Heart right ventricle (tissue), 16 donors: Measurements from ENCODE around the gene MAP2K5. TPM values are rescaled to one million over a fixed set of nuclear protein-coding genes. Genes with fewer than 3 reads are reported as not detected.

Experiments
- ATAC-seq, 8 donors: fragments of 200-7000 bp; cut with Tn5 transposase; one replicate each; pipeline ENCODE4 v1.9.1; 2020; ENCODE audit warnings: mild to moderate bottlenecking in 8 of 8, moderate library complexity in 8 of 8, moderate number of reproducible peaks in 1 of 8
- DNase-seq, 2 donors: peaks; one replicate each; pipeline ENCODE4 v3.0.0-alpha.2; 2020
- H3K27ac ChIP-seq, 10 donors: fragments of 200-600 bp; sonication (generic) in 2 of 10; one replicate each; pipeline versions ENCODE4 v1.5.0 to v1.8.0; 2020 to 2022; ENCODE audit warnings: mild to moderate bottlenecking in 3 of 10
- H3K27me3 ChIP-seq, 7 donors: fragments of 200-600 bp; one replicate each; pipeline ENCODE4 v1.8.0; 2021 to 2022; ENCODE audit warnings: mild to moderate bottlenecking in 2 of 7
- H3K36me3 ChIP-seq, 9 donors: fragments of 200-600 bp; sonication (generic) in 1 of 9; one replicate each; pipeline versions ENCODE4 v1.5.0 to v1.8.0; 2020 to 2022; ENCODE audit warnings: mild to moderate bottlenecking in 2 of 9
- H3K4me1 ChIP-seq, 9 donors: fragments of 200-600 bp; sonication (generic) in 1 of 9; one replicate each; pipeline versions ENCODE4 v1.5.0 to v1.8.0; 2020 to 2022; ENCODE audit warnings: mild to moderate bottlenecking in 4 of 9
- H3K4me3 ChIP-seq, 10 donors: fragments of 200-600 bp; sonication (generic) in 2 of 10; one replicate each; pipeline versions ENCODE4 v1.5.0 to v1.8.0; 2020 to 2022; ENCODE audit warnings: mild to moderate bottlenecking in 7 of 10, moderate library complexity in 2 of 10
- H3K9me3 ChIP-seq, 11 donors: fragments of 200-600 bp in 10 of 11; sonication (generic) in 2 of 11; one replicate each; pipeline versions ENCODE4 v1.5.0 to v1.8.0; 2013 to 2022; ENCODE audit warnings: mild to moderate bottlenecking in 2 of 11, control low read depth in 1 of 11, moderate library complexity in 1 of 11
- CTCF ChIP-seq, 9 donors: fragments of 200-600 bp; sonication (generic) in 2 of 9; IDR thresholded peaks; one replicate each; pipeline versions ENCODE4 v1.5.0 to v1.8.0; 2021 to 2022; ENCODE audit warnings: antibody characterized with exemption in 9 of 9, mild to moderate bottlenecking in 5 of 9, moderate library complexity in 1 of 9
- WGBS, 2 donors: extraction: QIAGEN DNeasy Blood & Tissue Kit; methylation state at CpG; one replicate each; pipeline ENCODE4 v1.1.7; 2013; ENCODE audit warnings: inconsistent platforms in 1 of 2; 5-methylcytosine and 5-hydroxymethylcytosine counted together
- intact Hi-C, 10 donors: fragments of 100-400 bp; cut with DNase I; formaldehyde crosslinking; loops; one replicate each; pipeline versions ENCODE4 v1.11.1 to v1.14.2; 2022
- polyA plus RNA-seq, 2 donors: library from polyadenylated mRNA; stranded (reverse); fragments of 200-250 nt; gene quantifications; one replicate each; pipeline ENCODE4 v1.2.3, GENCODE V29; 2013
- total RNA-seq, 10 donors: library from RNA; stranded (reverse); fragmentation: NEBNext Ultra II Directional in 3 of 10; extraction: Animal tissue kit (Norgen Biotek cat#: 25700) in 3 of 10; gene quantifications; one replicate each; pipeline versions ENCODE4 v1.2.1 to v1.2.4, GENCODE V29; 2021 to 2023
- donor health status: Arrhythmogenic right ventricular cardiomyopathy.
- donor health status: ischemic (EF 13 %, LVEDD 7.1; RV severe dilation, severe dysfunction).
- donor health status: healthy with polysubstance abuse.
- donor health status: DM: no; HTN: yes; CAD: no.
- donor health status: DM: no; HTN: no; CAD: no.
- donor health status: ischemic (EF 25% LVEDD 6.9; RV normal size, moderate dysfunction).
- donor health status: ischemic (EF 25% LVEDD 5.7; RV mildly dilated, moderate dysfunction).
- donor health status: healthy.
- donor health status: DM: yes; HTN: yes; CAD: no.
- donor health status: Ischemic cardiomyopathy.
- donor health status: ischemic (EF 35%, LVEDD 5.7; RV mildly dilated, moderate dysfunction).
- donor health status: nonischemic (EF 11% LVEDD 7.7; RV severe dilation, severe dysfunction).
- donor health status: DM: yes; HTN: yes; CAD: no.
- donor health status: PGD.
- donor health status: ischemic (EF 29% LVEDD 5.4; RV normal size, mild dysfunction).
- donor health status: nonischemic (EF 23%, LVEDD 6.1; RV moderate dilation, normal function).

Gene MAP2K5
- total and polyA plus RNA-seq, 12 donors = 7.7 to 34.3 (median 21.0) TPM

GRCh38 chr15:67558502-67558901, 16.0 kb downstream of the MAP2K5 start:
- H3K27me3 ChIP-seq = no peaks in the 10 kb centered on the region
- WGBS, 2 donors = 91 to 95% methylated on average over 4 of the region's 4 CpGs
- no peak for TF ChIP-seq CTCF (IDR thresholded peaks at IDR 0.05)
- H3K36me3 ChIP-seq = peaks cover 0 to 33% (median 0%) of the 10 kb centered on the region in 9 donors
- H3K4me1 ChIP-seq = peaks cover 0 to 8% (median 0%) of the 10 kb centered on the region in 9 donors
- DNase-seq = no peak
- intact Hi-C loops = no loop called here
- no peak overlapping the region for H3K27ac ChIP-seq
- ATAC-seq = no peak
- H3K4me3 ChIP-seq = no peak overlapping the region
- H3K9me3 ChIP-seq = peaks cover 0 to 4% (median 0%) of the 10 kb centered on the region in 11 donors

GRCh38 chr15:67559158-67559557, 16.7 kb downstream of the MAP2K5 start:
- H3K27me3 ChIP-seq = no peaks in the 10 kb centered on the region
- DNase-seq (no peak), ATAC-seq (no peak)
- 98 to 100% methylated on average over 1 of the region's 1 CpG for WGBS, 2 donors
- intact Hi-C loops = no loop called here
- peaks cover 0 to 4% (median 0%) of the 10 kb centered on the region in 11 donors for H3K9me3 ChIP-seq
- no peak for TF ChIP-seq CTCF (IDR thresholded peaks at IDR 0.05)
- no peak overlapping the region for H3K27ac ChIP-seq
- H3K36me3 ChIP-seq = peaks cover 0 to 40% (median 0%) of the 10 kb centered on the region in 9 donors
- no peak overlapping the region for H3K4me3 ChIP-seq
- peaks cover 0 to 9% (median 0%) of the 10 kb centered on the region in 9 donors for H3K4me1 ChIP-seq

- intact Hi-C loops = no loop called here
- 94 to 100% methylated on average over 2 of the region's 2 CpGs for WGBS, 2 donors
- peaks cover 0 to 12% (median 0%) of the 10 kb centered on the region in 9 donors for H3K4me1 ChIP-seq
- no peak for ATAC-seq
- no peak overlapping the region for H3K27ac ChIP-seq
- peaks cover 0 to 43% (median 0%) of the 10 kb centered on the region in 9 donors for H3K36me3 ChIP-seq
- TF ChIP-seq CTCF (IDR thresholded peaks at IDR 0.05) = no peak
- H3K4me3 ChIP-seq = no peak overlapping the region
- peaks cover 0 to 4% (median 0%) of the 10 kb centered on the region in 11 donors for H3K9me3 ChIP-seq
- no peaks in the 10 kb centered on the region for H3K27me3 ChIP-seq
- no peak for DNase-seq
Measured at GRCh38 chr15:67559576-67559975, 17.1 kb downstream of the MAP2K5 start.

GRCh38 chr15:67560320-67560719, 17.8 kb downstream of the MAP2K5 start:
- no peak for TF ChIP-seq CTCF (IDR thresholded peaks at IDR 0.05)
- no peak for DNase-seq
- intact Hi-C loops = no loop called here

More at GRCh38 chr15:67560320-67560719, 17.8 kb downstream of the MAP2K5 start:
- Histone ChIP-seq H3K36me3 (peaks cover 0 to 43% (median 0%) of the 10 kb centered on the region in 9 donors), H3K27ac (no peak overlapping the region), H3K27me3 (no peaks in the 10 kb centered on the region), H3K4me3 (no peak overlapping the region), H3K4me1 (peaks cover 0 to 13% (median 0%) of the 10 kb centered on the region in 9 donors), H3K9me3 (peaks cover 0 to 4% (median 0%) of the 10 kb centered on the region in 11 donors)
- WGBS, 2 donors = 85 to 95% methylated on average over 1 of the region's 1 CpG
- ATAC-seq = no peak
